Glomerular visceral epithelial cell (primary cell): ENCODE data around the gene DHH.

Source experiments
- DNase-seq: peaks from one replicate; pipeline ENCODE4 v3.0.0-alpha.2; 2016; ENCODE audit errors: extremely low spot score

DHH gene

GRCh38 chr12:49050507-49051372 is 43.9 kb downstream of the DHH start:
- DNase-seq, result no peak

- peak; percentile 38 for DNase-seq
Measured at GRCh38 chr12:49049566-49050224, 44.9 kb downstream of the DHH start.

GRCh38 chr12:49048953-49049352 is 45.6 kb downstream of the DHH start:
- no peak for DNase-seq

GRCh38 chr12:49046129-49046895 is 48.3 kb downstream of the DHH start:
- no peak for DNase-seq

GRCh38 chr12:49044660-49045059 is 49.9 kb downstream of the DHH start:
- DNase-seq, result no peak

- DNase-seq, result peak; percentile 45
Measured at GRCh38 chr12:49043856-49044258, 50.7 kb downstream of the DHH start.

GRCh38 chr12:49043241-49043640 is 51.4 kb downstream of the DHH start:
- DNase-seq, result no peak

- DNase-seq, result no peak
Measured at GRCh38 chr12:49041881-49042484, 52.6 kb downstream of the DHH start.

- no peak for DNase-seq
Measured at GRCh38 chr12:49041036-49041880, 53.3 kb downstream of the DHH start.

GRCh38 chr12:49040364-49040855 is 54.2 kb downstream of the DHH start:
- DNase-seq, result no peak

GRCh38 chr12:49039421-49040363 is 54.9 kb downstream of the DHH start:
- DNase-seq, result no peak

- no peak for DNase-seq
Measured at GRCh38 chr12:49038291-49038955, 56.2 kb downstream of the DHH start.

GRCh38 chr12:49037947-49038237 is 56.7 kb downstream of the DHH start:
- no peak for DNase-seq

GRCh38 chr12:49037111-49037946 is 57.3 kb downstream of the DHH start:
- DNase-seq, result no peak
